ENCODE data around the gene GSTK1.

- TF ChIP-seq FOXK1 (CRISPR knock-in tag; IDR thresholded peaks at IDR 0.05; ENCODE audit: borderline replicate concordance) (no peak), POU5F1 (IDR thresholded peaks at IDR 0.05; ENCODE audit: borderline replicate concordance, low read depth, low read length, partially characterized antibody) (no peak), ZBTB8A (IDR thresholded peaks at IDR 0.05; ENCODE audit: partially characterized antibody) (no peak), ZBTB43 (CRISPR knock-in tag; IDR thresholded peaks at IDR 0.05) (no peak), SAP30 (IDR thresholded peaks at IDR 0.05; ENCODE audit: borderline replicate concordance, insufficient read depth, low read depth, low read length, poor library complexity, severe bottlenecking) (no peak), ETV6 (IDR thresholded peaks at IDR 0.05; ENCODE audit: borderline replicate concordance in 1 of 2, low read depth in 2 of 2, low read length in 1 of 2) (no peak), ETV6 (CRISPR knock-in tag; IDR thresholded peaks at IDR 0.05; ENCODE audit: borderline replicate concordance) (no peak), TAF7 (tag; IDR thresholded peaks at IDR 0.05) (no peak), SMARCC2 (IDR thresholded peaks at IDR 0.05; ENCODE audit: low read depth) (no peak)
Measured at GRCh38 chr7:143233816-143234532, 29.3 kb upstream of the GSTK1 start.

All from K562 (cell line).